Activated T-cell treated with anti-CD3 and anti-CD28 coated beads for 1 hour (primary cell): ENCODE results near the gene ZFYVE26.
"Not testable (repeated sequence)": the region's sequence is repeated elsewhere in the genome, so short reads cannot be mapped to it uniquely, and the experiment has no call there.

Source experiments
- DNase-seq: peaks from one replicate; pipeline ENCODE4 v3.0.0-alpha.2; 2020; ENCODE audit warnings: low read depth

The ZFYVE26 gene

DNA sequence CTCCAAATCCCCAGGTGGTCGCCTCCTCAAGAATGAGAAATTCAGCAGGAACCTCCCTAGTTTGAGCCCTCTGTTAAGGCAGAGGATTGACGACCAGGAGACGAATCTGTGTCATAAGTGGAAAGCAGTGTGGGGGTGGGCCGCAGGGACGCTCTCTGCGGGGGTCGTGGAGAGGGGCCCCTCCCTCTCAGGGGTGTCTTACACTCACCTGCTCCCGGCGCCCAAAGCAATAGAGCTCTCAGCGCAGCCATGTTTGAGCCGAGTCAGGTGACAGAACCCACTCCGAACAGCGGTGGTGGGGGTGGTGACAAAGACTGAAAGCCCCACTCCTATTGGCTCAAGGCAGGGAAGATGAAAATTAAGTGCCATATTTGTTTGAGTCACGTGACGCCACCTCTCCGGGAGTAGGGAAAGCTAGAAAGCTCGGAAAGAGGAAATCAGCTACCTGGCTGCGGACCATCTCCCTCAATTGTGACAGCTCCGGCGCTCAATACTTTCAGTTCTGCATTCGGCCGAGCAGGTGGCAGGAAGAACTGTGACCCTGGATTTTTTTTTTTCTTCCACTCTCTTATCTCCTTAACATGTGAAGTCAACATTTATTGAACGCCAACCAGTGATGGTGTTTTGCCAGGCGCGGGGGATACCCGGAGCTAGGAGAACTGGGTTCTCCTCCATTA, at the start of gene ZFYVE26:
Gene ZFYVE26 (minus strand): TSS at position 265 of the 677 bp plus-strand sequence. CDS start 627 bp downstream, outside the sequence.
- DNase-seq = peak; percentile 79

DNA sequence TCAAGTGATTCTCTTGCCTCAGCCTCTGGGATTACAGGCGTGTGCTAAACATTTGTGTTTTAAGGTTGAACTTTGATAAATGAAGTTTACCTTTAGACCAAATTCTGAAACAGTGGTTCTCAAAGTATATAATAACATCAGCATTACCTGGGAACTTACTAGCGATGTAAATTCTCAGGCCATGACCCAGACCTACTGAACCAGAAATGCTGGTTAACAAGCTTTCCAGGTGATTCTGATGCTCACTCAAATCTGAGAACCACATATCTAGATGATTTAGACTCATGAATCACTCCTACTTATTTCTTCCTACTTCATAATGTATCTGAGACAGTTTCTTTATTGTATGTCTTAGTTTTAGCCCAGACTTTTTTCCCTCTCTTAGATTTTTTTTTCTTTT, 46.8 kb upstream of the ZFYVE26 start:
- DNase-seq = no peak

DNA sequence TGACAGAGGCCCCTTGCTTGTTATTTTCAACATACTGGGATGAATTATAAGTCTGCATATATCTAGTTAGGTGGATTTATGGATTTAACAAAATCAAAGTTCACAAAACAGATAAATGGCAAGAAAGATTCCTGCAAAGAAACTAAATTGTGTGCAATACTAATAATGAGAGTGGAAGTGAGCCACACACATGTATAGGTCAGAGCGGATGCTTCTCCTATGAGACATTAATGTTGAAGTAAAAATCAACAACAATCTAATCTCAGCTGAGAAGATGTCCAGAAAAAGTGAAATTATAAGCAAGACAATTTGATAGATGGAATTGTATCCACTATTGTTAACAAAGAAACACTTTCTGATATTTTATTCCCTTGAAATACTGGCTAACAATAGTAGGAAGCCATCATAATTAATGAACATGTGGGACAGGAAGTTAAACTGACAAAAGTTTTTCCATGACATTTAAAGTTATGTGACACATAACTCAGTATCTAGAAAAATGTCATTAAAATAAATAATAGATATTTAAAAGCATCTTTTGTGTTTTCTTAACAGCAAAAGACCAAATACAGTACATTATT, 42.9 kb upstream of the ZFYVE26 start:
- DNase-seq = no peak

DNA sequence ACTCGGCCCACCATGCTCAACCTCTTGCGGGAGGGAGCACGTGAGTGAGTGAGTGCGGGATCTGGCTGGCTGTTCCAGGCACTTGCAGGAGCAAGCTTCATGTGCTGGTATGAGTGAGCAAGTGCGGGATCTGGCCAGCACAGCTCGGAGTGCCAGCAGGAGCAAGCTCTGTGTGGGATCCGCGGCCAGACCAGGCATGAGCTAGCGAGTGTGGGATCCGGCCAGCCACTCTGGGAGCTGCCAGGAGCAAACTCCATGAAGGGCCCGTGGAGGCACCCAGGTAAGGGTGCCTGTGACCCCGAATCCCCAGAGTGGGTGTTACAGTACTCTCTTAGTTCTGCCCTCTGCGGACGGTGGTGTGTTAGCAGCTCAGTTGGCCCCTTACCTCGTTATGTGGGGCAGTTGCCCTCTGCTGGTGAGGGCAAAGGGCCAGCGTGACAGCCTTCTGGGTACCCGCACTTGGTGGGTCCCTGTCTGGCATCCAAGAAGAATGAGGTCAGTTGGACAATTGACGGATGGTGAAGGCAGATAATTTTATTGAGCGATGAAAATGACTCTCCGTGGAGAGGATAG, 41.5 kb upstream of the ZFYVE26 start:
- DNase-seq = no peak

DNA sequence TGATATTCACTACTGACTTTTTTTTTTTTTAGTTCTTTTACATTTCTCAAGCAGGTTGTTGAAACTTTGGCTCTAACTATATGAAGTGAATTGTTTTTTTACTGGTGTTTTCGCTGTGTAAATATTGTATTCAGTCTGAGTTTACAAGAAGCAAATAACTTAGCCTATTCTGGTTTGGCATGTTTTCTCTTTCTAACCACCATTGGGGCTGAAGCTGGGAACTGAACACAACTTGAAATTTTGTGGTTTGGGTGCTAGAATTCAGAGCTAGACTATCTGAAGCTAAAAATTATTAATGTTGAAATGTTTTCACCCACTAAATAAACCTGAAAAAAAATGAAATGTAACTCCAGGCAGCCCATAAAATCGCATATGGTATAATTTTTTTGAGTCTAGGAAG, 40.4 kb upstream of the ZFYVE26 start:
- no peak for DNase-seq

DNA sequence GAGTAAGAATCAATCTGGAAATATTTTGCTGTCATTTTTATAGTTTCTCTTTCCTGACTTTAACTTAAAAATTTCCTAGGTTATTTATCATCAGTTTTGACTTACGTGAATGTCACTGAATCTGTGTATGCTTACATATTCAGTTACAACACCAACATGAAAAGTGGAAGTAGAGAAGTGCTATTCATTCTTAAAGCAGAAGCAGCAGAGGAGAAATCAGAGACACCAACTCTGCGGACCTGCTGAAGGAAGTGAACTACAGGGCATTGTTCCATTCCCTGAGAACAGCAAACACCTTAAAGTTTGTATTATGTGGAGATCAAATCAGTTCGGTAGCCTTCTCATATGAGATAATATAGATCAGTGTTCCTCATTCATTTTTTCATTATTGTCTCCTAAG, 37.3 kb upstream of the ZFYVE26 start:
- no peak for DNase-seq

DNA sequence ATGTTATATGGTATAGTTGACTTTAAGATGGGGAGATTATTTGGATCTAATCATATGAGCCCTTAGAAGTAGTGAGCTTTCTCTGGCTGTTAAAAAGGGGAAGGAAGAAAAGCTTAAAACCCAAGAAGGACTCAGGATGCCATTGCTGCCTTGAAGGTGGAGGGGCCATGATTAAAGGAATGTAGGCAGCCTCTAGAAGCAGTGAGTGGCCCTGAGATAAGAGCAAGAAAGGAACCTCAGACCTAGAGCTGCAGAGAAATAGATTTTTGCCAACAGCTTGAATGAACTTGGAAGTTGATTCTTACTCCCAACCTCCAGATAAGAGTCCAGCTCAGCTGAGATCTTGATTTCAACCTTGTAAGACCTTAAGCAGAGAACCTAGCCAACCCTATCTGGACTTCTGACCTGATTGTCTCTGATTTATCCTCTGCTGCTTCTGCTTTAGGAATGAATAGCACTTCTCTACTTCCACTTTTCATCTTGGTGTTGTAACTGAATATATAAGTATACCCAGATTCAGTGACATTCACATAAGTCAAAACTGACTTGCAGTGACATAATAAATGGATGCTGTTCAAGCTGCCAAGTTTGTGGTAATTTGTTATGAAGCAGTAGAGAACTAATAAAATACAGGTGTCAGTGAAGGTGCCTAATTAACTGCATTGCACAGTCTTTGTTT, 36.7 kb upstream of the ZFYVE26 start:
- DNase-seq = no peak

DNA sequence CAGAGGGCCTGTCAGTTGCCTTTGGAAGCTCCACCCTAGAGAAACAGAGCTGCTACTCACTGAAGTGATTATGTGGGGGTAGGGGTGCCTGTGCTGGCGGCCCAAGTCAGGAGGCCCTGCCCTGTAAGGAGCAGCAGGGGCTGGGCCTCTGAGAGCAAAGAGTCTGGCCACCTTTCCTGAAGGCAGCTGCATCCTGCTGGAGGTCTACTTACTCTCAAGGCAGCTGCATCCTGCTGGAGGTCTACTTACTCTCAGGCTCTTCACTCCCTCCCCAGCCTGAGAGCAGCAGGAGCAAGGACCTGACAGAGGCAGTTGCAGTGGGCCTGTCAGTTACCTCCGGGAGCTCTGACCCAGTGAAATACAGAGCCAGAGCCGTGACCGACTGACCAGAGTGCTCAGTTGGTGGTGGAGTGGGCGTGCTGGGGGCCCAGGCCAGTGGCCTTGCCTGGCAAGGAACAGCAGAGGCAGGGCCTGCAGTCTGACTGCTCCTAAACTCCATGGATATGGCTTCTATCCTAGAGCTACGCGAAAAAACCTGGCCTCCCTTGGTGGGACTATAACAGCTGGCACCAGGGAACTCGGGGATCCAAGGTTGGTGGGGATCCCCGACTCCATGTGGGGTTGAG, 35.5 kb upstream of the ZFYVE26 start:
- DNase-seq = no peak

DNA sequence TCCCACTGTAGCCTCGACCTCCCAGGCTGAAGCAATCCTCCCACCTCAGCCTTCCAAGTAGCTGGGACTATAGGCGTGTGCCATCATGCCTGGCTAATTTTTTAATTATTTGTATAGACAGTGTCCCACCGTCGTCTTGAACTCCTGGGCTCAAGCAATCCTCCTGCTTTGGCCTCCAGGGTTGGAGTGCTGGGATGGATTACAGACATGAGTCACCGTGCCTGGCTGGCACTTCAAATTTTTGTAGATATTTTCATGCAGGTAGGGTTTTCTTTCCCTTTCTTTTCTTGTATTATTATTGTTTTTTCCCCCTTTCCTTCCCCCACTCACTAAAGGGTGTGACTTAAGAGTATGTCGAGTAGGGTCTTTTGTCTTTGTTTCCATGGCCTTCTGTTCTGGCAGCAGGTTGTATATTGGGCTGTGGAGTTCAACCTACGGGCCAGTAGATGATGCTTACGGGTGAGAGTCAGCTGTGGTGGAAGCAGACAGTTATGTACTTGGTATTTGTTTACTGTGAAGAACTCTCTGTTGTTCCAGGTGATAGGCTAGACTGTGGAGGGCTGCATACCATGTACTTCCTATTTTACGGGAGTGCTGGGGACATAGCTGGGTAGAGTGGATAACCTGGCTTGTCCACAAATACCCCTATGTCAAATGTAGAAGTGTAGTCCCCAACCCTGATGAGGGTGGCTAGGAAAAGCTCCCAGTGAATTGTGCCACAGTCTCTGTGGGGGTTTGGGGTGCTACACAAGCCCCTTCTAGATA, 33.9 kb upstream of the ZFYVE26 start:
- no peak for DNase-seq

DNA sequence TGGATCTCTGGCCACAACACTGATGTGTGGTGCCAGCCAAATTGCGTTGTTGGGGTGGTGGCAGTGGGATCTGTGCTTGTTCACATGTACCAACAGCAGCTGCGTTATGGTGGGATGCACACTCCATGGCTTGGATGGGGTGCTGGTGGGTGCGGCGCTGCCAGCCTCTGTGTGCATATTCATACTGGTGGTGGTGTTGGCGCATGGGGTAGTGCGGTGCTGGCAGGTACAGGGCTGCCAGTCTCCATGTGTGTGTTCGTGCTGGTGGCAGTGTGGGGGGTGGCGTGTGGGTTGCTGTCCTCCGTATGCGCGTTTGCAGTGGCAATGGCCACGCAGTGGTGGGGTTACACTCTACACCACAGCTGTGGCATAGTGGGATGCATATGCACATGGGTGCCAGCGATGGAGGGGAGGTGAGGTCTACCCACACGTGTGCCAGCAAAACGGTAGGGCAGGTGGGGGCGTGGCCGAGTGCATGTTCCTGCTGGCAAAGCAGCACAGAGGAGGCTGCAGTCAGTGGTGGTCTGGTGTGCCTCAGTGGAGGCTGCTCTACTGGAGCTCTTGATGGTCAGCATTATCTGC, 29.7 kb upstream of the ZFYVE26 start:
- no peak for DNase-seq

DNA sequence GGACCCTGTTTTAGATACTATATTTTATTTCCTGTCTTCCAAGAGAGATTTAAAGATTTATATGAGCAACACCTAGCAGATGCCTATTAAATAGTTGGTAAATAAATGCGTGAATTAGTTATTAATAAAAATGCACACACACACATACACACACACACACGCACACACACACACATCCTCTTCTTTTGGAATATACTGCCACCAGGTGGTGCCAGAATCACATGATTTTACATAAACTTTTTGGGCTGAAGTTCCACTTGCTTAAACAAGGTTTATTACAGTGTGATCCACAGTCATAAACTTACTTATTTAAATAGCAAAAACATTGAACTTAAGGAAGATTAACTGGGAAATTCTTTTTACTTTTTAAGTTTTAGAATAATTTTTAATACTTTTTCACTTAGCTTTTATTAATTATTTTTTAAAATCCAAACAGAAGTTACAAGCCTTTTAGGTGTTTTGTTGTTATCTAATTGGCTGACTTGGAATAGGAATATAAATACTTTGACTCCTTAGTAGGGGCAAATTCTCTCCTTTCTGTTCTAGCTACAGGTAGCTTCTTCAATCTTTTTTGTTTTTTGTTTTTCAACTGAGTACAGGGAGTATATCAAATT, 20.7 kb upstream of the ZFYVE26 start:
- peak; percentile 60 for DNase-seq

DNA sequence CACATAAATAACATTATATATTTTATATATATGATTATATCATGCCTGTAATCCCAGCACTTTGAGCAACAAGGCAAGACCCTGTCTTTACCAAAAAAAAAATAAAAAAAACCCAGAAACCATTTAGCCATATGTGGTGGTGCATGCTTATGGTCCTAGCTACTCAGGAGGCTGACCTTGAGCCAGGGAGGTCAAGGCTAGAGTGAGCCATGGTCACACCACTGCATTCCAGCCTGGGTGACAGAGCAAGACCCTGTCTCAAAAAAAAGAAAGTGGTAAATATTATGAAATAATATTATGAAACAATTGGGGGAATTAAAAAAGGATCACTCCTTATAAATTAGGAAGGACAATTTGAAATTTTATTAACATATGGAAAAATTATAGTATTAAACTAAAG, 19.2 kb upstream of the ZFYVE26 start:
- no peak for DNase-seq

DNA sequence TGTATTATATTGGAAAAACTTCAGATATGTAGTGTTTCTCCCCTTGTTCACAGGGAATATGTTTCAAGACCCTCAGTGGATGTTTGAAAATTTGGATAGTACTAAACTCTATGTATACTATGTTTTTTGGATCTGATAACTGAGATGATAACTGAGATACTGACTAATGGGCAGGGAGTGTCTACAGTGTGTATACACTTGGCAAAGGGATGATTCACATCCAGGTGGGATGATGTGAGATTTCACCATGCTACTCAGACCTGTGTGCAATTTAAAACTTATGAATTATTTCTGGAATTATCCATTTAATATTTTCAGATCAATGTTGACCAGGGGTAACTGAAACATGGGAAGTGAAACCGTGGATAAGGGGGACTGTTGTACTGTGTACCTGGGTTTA, 17.0 kb upstream of the ZFYVE26 start:
- DNase-seq = no peak

DNA sequence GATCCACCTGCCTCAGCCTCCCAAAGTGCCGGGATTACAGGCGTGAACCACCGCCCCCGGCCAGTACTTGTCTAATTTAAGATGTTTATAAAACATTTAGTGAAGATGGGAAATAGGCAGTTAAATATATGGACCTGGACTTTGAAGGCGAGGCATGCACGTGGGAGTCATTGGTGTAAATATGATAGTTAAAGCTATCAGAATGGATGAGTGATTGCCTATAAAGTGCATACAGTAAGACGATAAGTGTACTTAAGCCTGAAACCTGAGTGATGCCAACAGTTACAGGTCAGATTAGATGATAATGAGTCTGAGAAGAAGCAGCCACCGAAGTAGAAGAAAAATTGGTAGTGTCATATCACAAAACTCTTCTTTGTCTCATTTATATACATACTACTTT, 14.7 kb upstream of the ZFYVE26 start:
- no peak for DNase-seq

DNA sequence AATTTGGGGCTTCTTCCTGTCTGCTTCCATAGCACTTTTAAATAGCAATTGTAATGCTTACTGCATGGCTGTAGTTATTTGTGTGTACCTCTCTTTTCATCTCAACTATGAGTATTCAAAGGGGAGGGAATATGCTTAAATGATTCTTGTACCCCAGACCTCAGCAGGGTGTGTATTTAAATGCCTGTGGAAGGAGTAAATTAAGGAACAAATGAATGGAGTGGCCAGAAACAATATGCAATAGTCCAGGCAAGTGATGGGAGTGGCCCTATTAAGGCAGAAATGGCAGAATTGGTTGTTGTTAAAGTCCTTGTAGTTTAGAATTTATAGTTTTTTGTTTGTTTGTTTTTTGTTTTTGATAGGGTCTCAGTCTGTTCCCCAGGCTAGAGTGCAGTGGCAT, 4.7 kb upstream of the ZFYVE26 start:
- DNase-seq = no peak

DNA sequence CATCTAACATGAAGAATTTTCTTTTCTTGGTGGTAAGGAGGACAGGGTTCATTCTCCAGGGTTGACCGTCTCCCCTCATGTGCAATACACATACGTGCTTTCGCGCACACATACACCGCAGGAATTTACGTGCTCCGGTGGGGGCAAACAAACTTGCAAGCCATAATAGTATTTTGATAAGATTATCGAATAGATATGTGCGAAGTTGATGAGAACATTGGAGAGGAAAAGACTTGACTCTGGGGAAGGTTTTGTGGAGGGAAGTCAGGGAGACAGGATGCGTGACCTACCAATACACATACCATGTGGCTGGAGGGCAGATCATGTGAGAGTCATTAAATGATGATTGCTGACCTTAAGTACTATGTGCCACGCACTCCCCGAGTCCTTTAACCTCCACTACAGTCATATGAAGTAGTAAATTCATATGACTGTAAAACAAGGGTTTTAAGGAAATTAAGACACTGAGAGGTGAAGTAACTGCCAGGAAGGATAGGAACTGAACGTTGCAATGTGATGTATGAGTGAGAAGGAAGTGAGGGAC, 4.1 kb upstream of the ZFYVE26 start:
- DNase-seq = no peak

DNA sequence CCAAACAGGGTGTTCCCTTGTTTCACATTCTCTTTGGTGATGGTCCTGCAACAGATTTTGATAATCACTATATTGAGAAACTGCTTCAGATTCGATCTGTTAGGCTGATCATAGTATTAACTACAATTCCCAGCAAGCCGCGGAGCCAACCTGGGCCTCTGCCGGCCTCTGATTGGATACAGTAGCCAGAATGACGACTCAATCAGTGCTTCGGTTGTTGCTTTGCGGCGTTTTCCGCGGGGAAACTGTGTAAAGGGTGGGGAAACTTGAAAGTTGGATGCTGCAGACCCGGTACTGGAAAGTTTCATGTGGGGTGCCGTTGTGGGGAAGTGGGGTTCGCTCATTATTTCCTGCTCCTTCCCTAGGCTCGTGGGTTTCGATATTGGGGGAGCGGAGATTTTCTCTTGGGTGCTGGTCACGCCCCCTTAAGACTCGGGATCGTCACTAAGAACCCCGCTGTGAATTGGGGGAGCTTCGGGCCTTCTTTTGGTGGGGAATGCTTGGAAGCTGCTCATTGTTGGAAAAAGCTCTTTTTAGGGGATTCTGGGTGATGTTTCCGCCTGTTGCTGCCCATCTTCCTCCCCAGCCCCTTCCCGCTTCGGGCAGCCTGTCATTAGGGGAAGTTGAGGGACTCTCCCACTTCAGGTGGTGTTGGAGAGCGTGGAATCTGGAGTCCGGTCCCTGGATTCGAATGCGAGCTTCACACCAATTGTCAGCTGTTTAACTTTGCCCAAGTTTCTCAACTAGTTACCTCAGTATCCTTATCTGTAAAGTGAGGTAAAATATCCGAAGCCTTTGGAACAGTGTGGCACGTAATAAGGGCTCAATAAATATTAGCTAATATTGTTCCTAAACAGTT, 3.4 kb upstream of the ZFYVE26 start, which contains the start of gene RAD51B:
Gene RAD51B (plus strand): TSS at position 217 of the 859 bp plus-strand sequence.
- peak; percentile 77 for DNase-seq

DNA sequence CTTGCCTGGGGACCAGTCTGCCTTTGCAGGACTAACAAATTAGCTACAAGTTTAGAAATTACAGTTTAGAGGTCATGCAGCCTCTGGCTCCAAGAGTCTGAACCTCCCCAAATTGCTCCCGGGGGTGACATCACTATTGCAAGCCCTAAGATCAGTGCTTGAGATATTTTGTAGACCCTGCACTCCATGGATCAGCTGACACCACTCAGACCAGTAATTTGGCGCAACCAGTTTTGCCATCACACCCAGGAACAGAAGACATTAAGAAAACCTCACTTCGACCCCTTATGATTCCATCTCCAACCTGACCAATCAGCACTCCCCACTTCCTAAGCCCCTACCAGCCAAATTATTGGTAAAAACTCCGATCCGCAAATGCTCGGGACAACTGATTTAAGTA, 2.1 kb upstream of the ZFYVE26 start:
- not testable (repeated sequence) for DNase-seq

DNA sequence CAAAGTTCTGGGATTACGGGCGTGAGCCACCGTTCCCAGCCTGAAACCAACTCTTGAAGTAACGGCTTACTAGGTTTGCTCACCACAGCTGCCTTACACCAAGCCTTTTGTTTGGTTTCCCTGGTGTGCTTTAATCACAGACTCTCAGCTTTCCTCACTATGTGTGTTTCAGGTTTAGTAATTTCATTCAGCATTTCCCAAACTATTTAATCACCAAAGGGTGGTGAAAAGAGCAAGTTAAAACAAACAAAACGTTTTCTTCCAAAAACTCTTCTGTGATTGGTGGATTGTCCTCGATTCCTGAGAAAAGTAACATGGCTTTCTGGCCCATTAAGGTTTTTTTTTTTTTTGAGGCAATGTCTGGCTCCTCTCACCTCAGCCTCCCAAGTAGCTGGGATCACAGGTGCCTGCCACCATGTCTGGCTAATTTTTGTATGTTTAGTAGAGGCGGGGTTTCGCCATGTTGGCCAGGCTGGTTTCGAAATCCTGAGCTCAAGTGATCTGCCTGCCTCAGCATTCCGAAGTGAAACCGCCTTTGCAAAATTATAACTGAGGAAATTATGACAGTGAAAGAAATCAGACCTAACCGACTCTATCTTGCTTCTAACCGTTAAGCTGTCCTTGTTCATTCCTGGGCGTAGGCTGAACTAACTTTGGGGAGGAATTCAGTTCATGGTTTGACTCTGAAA, 1.5 kb upstream of the ZFYVE26 start:
- no peak for DNase-seq
